GM23338 (cell line): Measurements from ENCODE around the gene MARF1. TPM values are rescaled to one million over a fixed set of nuclear protein-coding genes. Genes with fewer than 3 reads are reported as not detected.

Experiments
- ATAC-seq: fragments of 200-7000 bp; cut with Tn5 transposase; 3 replicates; pipeline ENCODE4 v1.9.1; 2020
- DNase-seq: peaks from one replicate; pipeline ENCODE4 v3.0.0-alpha.2; 2015; ENCODE audit warnings: low spot score
- H2AFZ ChIP-seq: fragments of 200-600 bp; sonication (generic); 2 replicates; pipeline ENCODE4 v1.8.0; 2016; ENCODE audit warnings: antibody characterized with exemption, mild to moderate bottlenecking, moderate library complexity
- H3F3A ChIP-seq: fragments of 200-600 bp; sonication (generic); replicated peaks from 2 replicates; pipeline ENCODE4 v1.8.0; 2017; ENCODE audit warnings: antibody characterized with exemption, mixed run types, low read depth
- H3K27ac ChIP-seq: fragments of 200-600 bp; sonication (generic); 2 replicates; pipeline ENCODE4 v1.6.1; 2016; ENCODE audit warnings: low read depth
- H3K27me3 ChIP-seq: fragments of 200-600 bp; sonication (generic); 2 replicates; pipeline ENCODE4 v1.8.0; 2016; ENCODE audit warnings: mild to moderate bottlenecking, mixed run types, moderate library complexity; ENCODE audit not compliant: insufficient read depth
- H3K36me3 ChIP-seq: fragments of 200-600 bp; sonication (generic); 2 replicates; pipeline ENCODE4 v1.8.0; 2016; ENCODE audit warnings: mild to moderate bottlenecking; ENCODE audit not compliant: insufficient read depth
- H3K4me1 ChIP-seq: fragments of 200-600 bp; sonication (generic); 2 replicates; pipeline ENCODE4 v1.8.0; 2016; ENCODE audit warnings: mild to moderate bottlenecking, moderate library complexity; ENCODE audit not compliant: insufficient read depth
- H3K4me2 ChIP-seq: fragments of 200-600 bp; sonication (generic); 2 replicates; pipeline ENCODE4 v1.7.1; 2017; ENCODE audit warnings: mixed run types
- H3K4me3 ChIP-seq: fragments of 200-600 bp; sonication (generic); 2 replicates; pipeline ENCODE4 v1.6.1; 2016; ENCODE audit warnings: mixed run types
- H3K79me2 ChIP-seq: fragments of 200-600 bp; sonication (generic); replicated peaks from 2 replicates; pipeline ENCODE4 v1.8.0; 2017; ENCODE audit warnings: mild to moderate bottlenecking; ENCODE audit not compliant: insufficient read depth
- H3K9me2 ChIP-seq: fragments of 200-600 bp; sonication (generic); 2 replicates; pipeline ENCODE4 v1.8.0; 2017; ENCODE audit not compliant: insufficient read depth
- H4K20me1 ChIP-seq: fragments of 200-600 bp; sonication (generic); replicated peaks from 2 replicates; pipeline ENCODE4 v1.8.0; 2017; ENCODE audit warnings: mild to moderate bottlenecking; ENCODE audit not compliant: insufficient read depth
- H3K27ac Mint-ChIP-seq: 2 replicates; pipeline ENCODE4 v1.8.0; 2020; ENCODE audit warnings: inconsistent platforms, mild to moderate bottlenecking, moderate library complexity, mixed read lengths
- H3K27me3 Mint-ChIP-seq: 3 replicates; pipeline ENCODE4 v1.8.0; 2022; ENCODE audit warnings: low read depth, mild to moderate bottlenecking, moderate library complexity, mixed read lengths, inconsistent platforms; ENCODE audit not compliant: insufficient read depth, poor library complexity
- H3K36me3 Mint-ChIP-seq: 3 replicates; pipeline ENCODE4 v1.8.0; 2021; ENCODE audit warnings: low read depth, mild to moderate bottlenecking, inconsistent platforms, moderate library complexity, mixed read lengths
- H3K4me1 Mint-ChIP-seq: 3 replicates; pipeline ENCODE4 v1.8.0; 2020; ENCODE audit warnings: mild to moderate bottlenecking, inconsistent platforms, mixed read lengths
- H3K4me3 Mint-ChIP-seq: 3 replicates; pipeline ENCODE4 v1.8.0; 2021; ENCODE audit warnings: moderate library complexity, mild to moderate bottlenecking, inconsistent platforms, mixed read lengths
- H3K9me3 Mint-ChIP-seq: 3 replicates; pipeline ENCODE4 v1.8.0; 2020; ENCODE audit warnings: moderate library complexity, mild to moderate bottlenecking, inconsistent platforms, mixed read lengths
- CREB1 ChIP-seq: fragments of 250-450 bp; sonication (Bioruptor Pico); IDR thresholded peaks from 2 replicates; pipeline ENCODE4 v1.5.0; 2020; ENCODE audit warnings: low read depth, mild to moderate bottlenecking, moderate library complexity
- CTCF ChIP-seq, 2 experiments: fragments of 200-600 bp in 1 of 2; sonication (generic) in 1 of 2; conservative IDR thresholded peaks; 2 replicates each; pipeline versions ENCODE4 v1.5.1 to v1.6.1; 2016 to 2017; ENCODE audit warnings: antibody characterized with exemption in 2 of 2, low read depth in 2 of 2, mild to moderate bottlenecking in 2 of 2, moderate library complexity in 1 of 2
- ETS1 ChIP-seq: IDR thresholded peaks from 2 replicates; pipeline ENCODE4 v1.6.1; 2016; ENCODE audit warnings: antibody characterized with exemption
- EZH2 ChIP-seq: fragments of 200-600 bp; sonication (generic); IDR thresholded peaks from one replicate; pipeline ENCODE4 v1.8.0; 2017; ENCODE audit warnings: antibody characterized with exemption, mild to moderate bottlenecking, low read depth; ENCODE audit not compliant: unreplicated experiment
- EZH2phosphoT487 ChIP-seq: fragments of 200-600 bp; sonication (generic); IDR thresholded peaks from one replicate; pipeline ENCODE4 v1.8.1; 2018; ENCODE audit warnings: antibody characterized with exemption; ENCODE audit not compliant: unreplicated experiment
- JUNB ChIP-seq: IDR thresholded peaks from one replicate; pipeline ENCODE4 v1.6.1; 2016; ENCODE audit warnings: antibody characterized with exemption; ENCODE audit not compliant: unreplicated experiment
- NANOG ChIP-seq: IDR thresholded peaks from 2 replicates; pipeline ENCODE4 v1.6.1; 2016; ENCODE audit warnings: antibody characterized with exemption, borderline replicate concordance
- POLR2AphosphoS5 ChIP-seq: IDR thresholded peaks from 2 replicates; pipeline ENCODE4 v1.6.1; 2016; ENCODE audit warnings: antibody characterized with exemption, low read depth
- REST ChIP-seq: IDR thresholded peaks from one replicate; pipeline ENCODE4 v1.6.1; 2018; ENCODE audit warnings: antibody characterized with exemption; ENCODE audit not compliant: unreplicated experiment
- STAT1 ChIP-seq: IDR thresholded peaks from one replicate; pipeline ENCODE4 v1.6.1; 2016; ENCODE audit warnings: antibody characterized with exemption; ENCODE audit not compliant: unreplicated experiment
- ZNF114 ChIP-seq: fragments of 250-450 bp; sonication (Bioruptor Pico); IDR thresholded peaks from 2 replicates; pipeline ENCODE4 v1.5.0; 2020; ENCODE audit warnings: mild to moderate bottlenecking, moderate library complexity
- ZNF331 ChIP-seq: fragments of 250-450 bp; sonication (Bioruptor Pico); IDR thresholded peaks from 2 replicates; pipeline ENCODE4 v1.5.0; 2020; ENCODE audit warnings: low read depth, mild to moderate bottlenecking, moderate library complexity
- ZNF462 ChIP-seq: fragments of 250-450 bp; sonication (Bioruptor Pico); IDR thresholded peaks from 2 replicates; pipeline ENCODE4 v1.5.0; 2020; ENCODE audit warnings: mild to moderate bottlenecking, moderate library complexity
- polyA plus RNA-seq: library from polyadenylated mRNA; unstranded; fragments of >200 nt; fragmentation: Nextera tagmentation; extraction: Ambion mirVana; gene quantifications from 2 replicates; pipeline ENCODE4 v1.2.1, GENCODE V29; 2016
- total RNA-seq: library from RNA; depleted of rRNA; stranded (reverse); fragments of >200 nt; shearing (Covaris generic); gene quantifications from 2 replicates; pipeline ENCODE4 v1.2.3, GENCODE V29; 2014

MARF1 gene
- total and polyA plus RNA-seq, 2 experiments from 2014 or later = 8.3 to 16.0 TPM

- Histone ChIP-seq H3F3A (no peaks in the 10 kb centered on the region), H3K27ac (no peak overlapping the region), H4K20me1 (no peaks in the 10 kb centered on the region), H3K36me3 (peaks cover 20% of the 10 kb centered on the region), H3K79me2 (no peaks in the 10 kb centered on the region), H3K9me2 (no peaks in the 10 kb centered on the region), H3K4me3 (no peak overlapping the region), H3K4me2 (no peak overlapping the region), H3K4me1 (no peaks in the 10 kb centered on the region), H2AFZ (no peak overlapping the region), H3K27me3 (no peaks in the 10 kb centered on the region)
- H3K27me3 Mint-ChIP-seq = no peaks in the 10 kb centered on the region
- H3K27ac Mint-ChIP-seq = no peak overlapping the region
- TF ChIP-seq EZH2 (no peak), ZNF462 (CRISPR knock-in tag) (no peak), POLR2AphosphoS5 (no peak), REST (no peak), ZNF114 (CRISPR knock-in tag) (no peak), ETS1 (no peak), NANOG (no peak), ZNF331 (CRISPR knock-in tag) (no peak), CREB1 (no peak), EZH2phosphoT487 (no peak), CTCF (conservative IDR thresholded peaks at IDR 0.05; ENCODE audit: low read depth in 2 of 2) (no peak), STAT1 (no peak), JUNB (no peak)
- H3K4me1 Mint-ChIP-seq = no peaks in the 10 kb centered on the region
- H3K4me3 Mint-ChIP-seq = no peak overlapping the region
- no peak for ATAC-seq
- no peak for DNase-seq
- H3K9me3 Mint-ChIP-seq = no peaks in the 10 kb centered on the region
- H3K36me3 Mint-ChIP-seq = peaks cover 51% of the 10 kb centered on the region
Observed at GRCh38 chr16:15621456-15621855, 21.5 kb downstream of the MARF1 start.
